ENCODE measurements around the gene ITCH.

Gene ITCH

GRCh38 chr20:34559311-34560140 lies 196.5 kb downstream of the ITCH start:
- 0 out of 2 replicates have a peak, but pooled peaks cover 3% of the 10 kb centered on the region for H3K36me3 ChIP-seq (ENCODE audit: control insufficient read depth, insufficient read depth, low read length)
- no peak overlapping the region for H3K9ac ChIP-seq (ENCODE audit: low read length)
- H3K27me3 ChIP-seq (ENCODE audit: control insufficient read depth, insufficient read depth, low read length) = no peaks in the 10 kb centered on the region
- no peaks in the 10 kb centered on the region for H3K4me1 ChIP-seq (ENCODE audit: control insufficient read depth, insufficient read depth, low read length)
- peak overlapping the region; percentile 78 for H3K4me3 ChIP-seq (ENCODE audit: low read depth, low read length)
- H3K9me3 ChIP-seq (ENCODE audit: control insufficient read depth, insufficient read depth, low read depth, low read length) = no peaks in the 10 kb centered on the region
- no peak overlapping the region for H3K27ac ChIP-seq (ENCODE audit: low read depth, low read length)

DNA sequence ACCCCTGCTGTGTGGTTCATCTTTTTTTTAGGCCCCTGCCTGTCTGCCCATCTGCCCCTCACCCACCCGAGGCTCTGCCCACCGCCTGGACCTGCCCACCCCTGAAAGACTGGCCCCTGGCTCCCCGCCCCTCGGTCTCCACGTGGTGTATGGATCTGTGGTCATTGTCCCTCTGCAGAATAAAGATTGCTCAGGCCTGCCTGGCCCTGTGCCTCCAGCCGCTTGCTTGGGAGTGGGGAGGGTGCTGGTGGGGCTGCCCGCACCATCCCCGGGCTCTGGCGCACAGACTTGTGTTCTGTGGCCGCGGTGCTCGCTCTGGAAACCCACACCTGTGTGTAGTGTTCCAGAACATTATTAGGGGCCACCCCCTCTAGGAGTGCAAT lies 197.1 kb downstream of the ITCH start:
- H3K9me3 ChIP-seq (ENCODE audit: control insufficient read depth, insufficient read depth, low read depth, low read length) = no peaks in the 10 kb centered on the region
- no peak overlapping the region for H3K27ac ChIP-seq (ENCODE audit: low read depth, low read length)
- no peaks in the 10 kb centered on the region for H3K4me1 ChIP-seq (ENCODE audit: control insufficient read depth, insufficient read depth, low read length)
- H3K27me3 ChIP-seq (ENCODE audit: control insufficient read depth, insufficient read depth, low read length) = no peaks in the 10 kb centered on the region
- H3K9ac ChIP-seq (ENCODE audit: low read length) = no peak overlapping the region
- no peak overlapping the region for H3K4me3 ChIP-seq (ENCODE audit: low read depth, low read length)
- H3K36me3 ChIP-seq (ENCODE audit: control insufficient read depth, insufficient read depth, low read length) = 0 out of 2 replicates have a peak, but pooled peaks cover 3% of the 10 kb centered on the region

GRCh38 chr20:34560614-34561013 lies 197.5 kb downstream of the ITCH start:
- Histone ChIP-seq H3K9me3 (ENCODE audit: control insufficient read depth, insufficient read depth, low read depth, low read length) (no peaks in the 10 kb centered on the region), H3K27me3 (ENCODE audit: control insufficient read depth, insufficient read depth, low read length) (no peaks in the 10 kb centered on the region), H3K4me3 (ENCODE audit: low read depth, low read length) (no peak overlapping the region), H3K9ac (ENCODE audit: low read length) (no peak overlapping the region), H3K4me1 (ENCODE audit: control insufficient read depth, insufficient read depth, low read length) (no peaks in the 10 kb centered on the region), H3K27ac (ENCODE audit: low read depth, low read length) (no peak overlapping the region), H3K36me3 (ENCODE audit: control insufficient read depth, insufficient read depth, low read length) (0 out of 2 replicates have a peak, but pooled peaks cover 3% of the 10 kb centered on the region)
